Transverse colon (tissue), 4 donors: ENCODE measurements around the gene CDKAL1. TPM values are rescaled to one million over a fixed set of nuclear protein-coding genes. Genes with fewer than 3 reads are reported as not detected.

Experiments used
- DNase-seq: peaks from one replicate; pipeline ENCODE4 v3.0.0-alpha.2; 2019
- H3K27ac ChIP-seq, 4 donors: fragments of 200-600 bp; sonication (generic); 2 replicates each; pipeline ENCODE4 v1.5.1; 2016 to 2018; ENCODE audit warnings: inconsistent platforms in 4 of 4
- H3K27me3 ChIP-seq: fragments of 200-600 bp; sonication (generic); 2 replicates; pipeline ENCODE4 v1.5.1; 2017; ENCODE audit warnings: inconsistent platforms
- H3K36me3 ChIP-seq, 4 donors: fragments of 200-600 bp; sonication (generic); 2 replicates each; pipeline ENCODE4 v1.5.1; 2017 to 2019; ENCODE audit warnings: inconsistent platforms in 4 of 4
- H3K4me1 ChIP-seq, 4 donors: fragments of 200-600 bp; sonication (generic); 2 replicates each; pipeline ENCODE4 v1.5.1; 2017 to 2020; ENCODE audit warnings: inconsistent platforms in 4 of 4
- H3K4me3 ChIP-seq, 4 donors: fragments of 200-600 bp; sonication (generic); 1 replicate in 1 of 4; 2 replicates in 3 of 4; pipeline versions ENCODE4 v1.5.1 to v1.6.1; 2017 to 2019; ENCODE audit warnings: inconsistent platforms in 4 of 4
- H3K9me3 ChIP-seq, 2 donors: fragments of 200-600 bp; sonication (generic); 2 replicates each; pipeline ENCODE4 v1.5.1; 2017 to 2019; ENCODE audit warnings: inconsistent platforms in 2 of 2
- CTCF ChIP-seq, 5 experiments: fragments of 200-600 bp in 3 of 5; fragments of 450-650 bp in 2 of 5; sonication (generic) in 3 of 5; IDR thresholded peaks; 1 replicate in 2 of 5; 2 replicates in 3 of 5; pipeline ENCODE4 v1.5.1; 2016 to 2017; ENCODE audit warnings: antibody characterized with exemption in 5 of 5, inconsistent platforms in 3 of 5, mild to moderate bottlenecking in 2 of 5, moderate library complexity in 1 of 5
- EP300 ChIP-seq: sonication (generic); formaldehyde crosslinking; IDR thresholded peaks from one replicate; pipeline ENCODE4 v1.6.1; 2017; ENCODE audit warnings: antibody characterized with exemption, low read depth
- POLR2A ChIP-seq: fragments of 450-650 bp; IDR thresholded peaks from one replicate; pipeline ENCODE4 v1.6.1; 2016; ENCODE audit warnings: antibody characterized with exemption, mild to moderate bottlenecking, moderate library complexity
- POLR2AphosphoS5 ChIP-seq, 3 donors: sonication (generic); formaldehyde crosslinking; IDR thresholded peaks; one replicate each; pipeline ENCODE4 v1.6.1; 2016; ENCODE audit warnings: antibody characterized with exemption in 3 of 3
- WGBS, 2 donors: methylation state at CpG; one replicate each; pipeline ENCODE4 v1.1.5; 2018; ENCODE audit warnings: low coverage in 1 of 2; 5-methylcytosine and 5-hydroxymethylcytosine counted together
- in situ Hi-C, 4 donors: fragments of 200-750 bp; cut with MboI; loops; one replicate each; pipeline versions ENCODE4 v1.15.0 to v1.15.1; 2017; ENCODE audit warnings: low sequenced_read_pairs in 3 of 4, low pct_ligation_motif_present in 1 of 4, low pct_unique_long_range_greater_than_20kb in 1 of 4
- intact Hi-C: fragments of 100-400 bp; cut with DNase I; formaldehyde crosslinking; loops from one replicate; pipeline ENCODE4 v1.15.1; 2023; ENCODE audit warnings: low total_unique reads
- total RNA-seq, 4 donors: library from RNA; depleted of rRNA; stranded (reverse); fragments of >200 nt; gene quantifications; one replicate each; pipeline ENCODE4 v1.1.0, GENCODE V29; 2016

The CDKAL1 gene
- total RNA-seq, 4 donors from 2014 or later, result 4.8 to 21.7 (median 12.5) TPM

- Histone ChIP-seq H3K36me3 (no peaks in the 10 kb centered on the region), H3K9me3 (no peaks in the 10 kb centered on the region), H3K27me3 (no peaks in the 10 kb centered on the region), H3K4me1 (no peaks in the 10 kb centered on the region), H3K27ac (no peak overlapping the region), H3K4me3 (no peak overlapping the region)
- intact Hi-C loops (no loop called here), in situ Hi-C loops (no loop called here)
- TF ChIP-seq CTCF (IDR thresholded peaks at IDR 0.05) (no peak), EP300 (no peak), POLR2AphosphoS5 (IDR thresholded peaks at IDR 0.05) (no peak), POLR2A (no peak)
- 90 to 97% methylated on average over 2 of the region's 2 CpGs for WGBS, 2 donors
- DNase-seq, result no peak
These were observed 513.8 kb downstream of the CDKAL1 start for GRCh38 chr6:21048047-21048446.

- no peaks in the 10 kb centered on the region for H3K9me3 ChIP-seq
- in situ Hi-C loops, result no loop called here
- H3K27me3 ChIP-seq, result no peaks in the 10 kb centered on the region
- no peaks in the 10 kb centered on the region for H3K36me3 ChIP-seq
- no peak overlapping the region for H3K4me3 ChIP-seq
- TF ChIP-seq POLR2A, result no peak
- TF ChIP-seq CTCF (IDR thresholded peaks at IDR 0.05), result no peak
- no peak for TF ChIP-seq EP300
- no peak for TF ChIP-seq POLR2AphosphoS5 (IDR thresholded peaks at IDR 0.05)
- intact Hi-C loops, result no loop called here
- DNase-seq, result no peak
- H3K4me1 ChIP-seq, result no peaks in the 10 kb centered on the region
- H3K27ac ChIP-seq, result no peak overlapping the region
These were observed 514.9 kb downstream of the CDKAL1 start for GRCh38 chr6:21049148-21049547.

- no peaks in the 10 kb centered on the region for H3K27me3 ChIP-seq
- H3K4me1 ChIP-seq, result no peaks in the 10 kb centered on the region
- no peak overlapping the region for H3K27ac ChIP-seq
- no peaks in the 10 kb centered on the region for H3K36me3 ChIP-seq
- TF ChIP-seq POLR2A, result no peak
- no peak for TF ChIP-seq CTCF (IDR thresholded peaks at IDR 0.05)
- no peak for TF ChIP-seq EP300
- no peak for TF ChIP-seq POLR2AphosphoS5 (IDR thresholded peaks at IDR 0.05)
- no peaks in the 10 kb centered on the region for H3K9me3 ChIP-seq
- no peak overlapping the region for H3K4me3 ChIP-seq
- in situ Hi-C loops, result no loop called here
- intact Hi-C loops, result no loop called here
- no peak for DNase-seq
These were observed 515.3 kb downstream of the CDKAL1 start for GRCh38 chr6:21049572-21049971.

GRCh38 chr6:21050935-21051334, 516.7 kb downstream of the CDKAL1 start:
- Histone ChIP-seq H3K9me3 (no peaks in the 10 kb centered on the region), H3K4me3 (no peak overlapping the region), H3K27ac (no peak overlapping the region), H3K27me3 (no peaks in the 10 kb centered on the region), H3K36me3 (no peaks in the 10 kb centered on the region), H3K4me1 (no peaks in the 10 kb centered on the region)
- intact Hi-C loops, result no loop called here
- no peak for DNase-seq
- in situ Hi-C loops, result no loop called here
- WGBS, 2 donors, result 86 to 90% methylated on average over 1 to 2 of the region's 2 CpGs
- TF ChIP-seq CTCF (IDR thresholded peaks at IDR 0.05) (no peak), POLR2AphosphoS5 (IDR thresholded peaks at IDR 0.05) (no peak), EP300 (no peak), POLR2A (no peak)
